IPS DF 6.9 (cell line): Measurements from ENCODE around the gene DPT.

Source experiments
- DNase-seq: peaks from one replicate; pipeline ENCODE4 v3.0.0-alpha.2; 2013; ENCODE audit warnings: low read depth, low spot score
- H3K27ac ChIP-seq: one replicate; pipeline ENCODE4 v1.5.1; 2013; ENCODE audit warnings: low read length, control low read depth
- H3K27me3 ChIP-seq: 2 replicates; pipeline ENCODE4 v1.6.1; 2013; ENCODE audit warnings: mild to moderate bottlenecking, low read length; ENCODE audit not compliant: control insufficient read depth, insufficient read depth
- H3K36me3 ChIP-seq: 2 replicates; pipeline ENCODE4 v1.6.1; 2013; ENCODE audit warnings: low read length; ENCODE audit not compliant: control insufficient read depth, insufficient read depth
- H3K4me1 ChIP-seq: 2 replicates; pipeline ENCODE4 v1.6.1; 2013; ENCODE audit warnings: low read length; ENCODE audit not compliant: control insufficient read depth, insufficient read depth
- H3K4me3 ChIP-seq: 2 replicates; pipeline ENCODE4 v1.5.1; 2013; ENCODE audit warnings: mild to moderate bottlenecking, low read length
- H3K9me3 ChIP-seq: 2 replicates; pipeline ENCODE4 v1.6.1; 2013; ENCODE audit warnings: low read length, inconsistent platforms; ENCODE audit not compliant: control insufficient read depth, insufficient read depth
- WGBS: extraction: QIAGEN DNeasy Blood & Tissue Kit; methylation state at CpG from one replicate; pipeline ENCODE4 v1.1.7; 2013; ENCODE audit warnings: mixed read lengths, missing lambda C conversion rate; ENCODE audit not compliant: insufficient read length, insufficient coverage; 5-methylcytosine and 5-hydroxymethylcytosine counted together

Gene DPT

GRCh38 chr1:168700575-168701268 lies 28.3 kb downstream of the DPT start:
- Histone ChIP-seq H3K4me1 (no peaks in the 10 kb centered on the region), H3K9me3 (no peaks in the 10 kb centered on the region), H3K27me3 (no peaks in the 10 kb centered on the region), H3K36me3 (no peaks in the 10 kb centered on the region), H3K4me3 (no peak overlapping the region), H3K27ac (no peak overlapping the region)
- WGBS = no CpG with 5 or more reads among the region's 3 CpGs
- no peak for DNase-seq

- H3K36me3 ChIP-seq = no peaks in the 10 kb centered on the region
- no peak overlapping the region for H3K27ac ChIP-seq
- WGBS = no CpG with 5 or more reads among the region's 1 CpG
- H3K9me3 ChIP-seq = no peaks in the 10 kb centered on the region
- no peak for DNase-seq
- no peak overlapping the region for H3K4me3 ChIP-seq
- no peaks in the 10 kb centered on the region for H3K4me1 ChIP-seq
- H3K27me3 ChIP-seq = no peaks in the 10 kb centered on the region
These were observed 30.6 kb downstream of the DPT start for GRCh38 chr1:168698453-168698852.

GRCh38 chr1:168697356-168698126 lies 31.5 kb downstream of the DPT start:
- H3K27me3 ChIP-seq = no peaks in the 10 kb centered on the region
- DNase-seq = no peak
- H3K4me3 ChIP-seq = no peak overlapping the region
- H3K36me3 ChIP-seq = no peaks in the 10 kb centered on the region
- no peaks in the 10 kb centered on the region for H3K4me1 ChIP-seq
- no peaks in the 10 kb centered on the region for H3K9me3 ChIP-seq
- no peak overlapping the region for H3K27ac ChIP-seq
- WGBS = no CpG with 5 or more reads among the region's 5 CpGs

- Histone ChIP-seq H3K27me3 (no peaks in the 10 kb centered on the region), H3K4me1 (no peaks in the 10 kb centered on the region), H3K36me3 (no peaks in the 10 kb centered on the region), H3K27ac (no peak overlapping the region), H3K4me3 (no peak overlapping the region), H3K9me3 (no peaks in the 10 kb centered on the region)
- WGBS = no CpG with 5 or more reads among the region's 7 CpGs
- DNase-seq = no peak
These were observed 32.8 kb downstream of the DPT start for GRCh38 chr1:168696125-168696760.

GRCh38 chr1:168693872-168694238 lies 35.2 kb downstream of the DPT start:
- no peak for DNase-seq
- H3K4me1 ChIP-seq = no peaks in the 10 kb centered on the region
- no peak overlapping the region for H3K4me3 ChIP-seq
- no peaks in the 10 kb centered on the region for H3K9me3 ChIP-seq
- H3K27ac ChIP-seq = no peak overlapping the region
- H3K27me3 ChIP-seq = no peaks in the 10 kb centered on the region
- no peaks in the 10 kb centered on the region for H3K36me3 ChIP-seq
- no CpG with 5 or more reads among the region's 2 CpGs for WGBS

GRCh38 chr1:168693197-168693871 lies 35.7 kb downstream of the DPT start:
- Histone ChIP-seq H3K27ac (no peak overlapping the region), H3K9me3 (no peaks in the 10 kb centered on the region; the same call in 1 of the 2 replicates), H3K4me3 (no peak overlapping the region), H3K27me3 (no peaks in the 10 kb centered on the region), H3K36me3 (no peaks in the 10 kb centered on the region), H3K4me1 (no peaks in the 10 kb centered on the region)
- no peak for DNase-seq
- WGBS = no CpG with 5 or more reads among the region's 8 CpGs

- Histone ChIP-seq H3K9me3 (no peaks in the 10 kb centered on the region; the same call in 1 of the 2 replicates), H3K27ac (no peak overlapping the region), H3K27me3 (no peaks in the 10 kb centered on the region), H3K4me3 (no peak overlapping the region), H3K36me3 (no peaks in the 10 kb centered on the region), H3K4me1 (no peaks in the 10 kb centered on the region)
- DNase-seq = no peak
- no CpG with 5 or more reads among the region's 3 CpGs for WGBS
These were observed 36.5 kb downstream of the DPT start for GRCh38 chr1:168692472-168692871.

GRCh38 chr1:168691541-168691940 lies 37.5 kb downstream of the DPT start:
- WGBS = no CpG with 5 or more reads among the region's 5 CpGs
- H3K9me3 ChIP-seq = no peaks in the 10 kb centered on the region; the same call in 1 of the 2 replicates
- H3K27me3 ChIP-seq = no peaks in the 10 kb centered on the region
- DNase-seq = no peak
- H3K27ac ChIP-seq = no peak overlapping the region
- H3K4me3 ChIP-seq = no peak overlapping the region
- H3K36me3 ChIP-seq = no peaks in the 10 kb centered on the region
- no peaks in the 10 kb centered on the region for H3K4me1 ChIP-seq

- H3K4me3 ChIP-seq = no peak overlapping the region
- H3K36me3 ChIP-seq = no peaks in the 10 kb centered on the region
- no peak overlapping the region for H3K27ac ChIP-seq
- H3K9me3 ChIP-seq = no peaks in the 10 kb centered on the region; the same call in 1 of the 2 replicates
- no peaks in the 10 kb centered on the region for H3K27me3 ChIP-seq
- no peaks in the 10 kb centered on the region for H3K4me1 ChIP-seq
- no CpG with 5 or more reads among the region's 8 CpGs for WGBS
- no peak for DNase-seq
These were observed 39.0 kb downstream of the DPT start for GRCh38 chr1:168689726-168690602.
